SK-N-SH treated with all-trans-retinoic acid at 6 μM for 48 hours (cell line): ENCODE results near the gene SNAPC3.
A peak's percentile ranks its signal among the peaks of the same experiment; 100 is the strongest.

Experiments
- ATAC-seq: fragments of 200-7000 bp; cut with Tn5 transposase; 3 replicates; pipeline ENCODE4 v1.9.1; 2020; ENCODE audit warnings: mild to moderate bottlenecking, moderate library complexity
- OSR1 ChIP-seq: fragments of 250-450 bp; sonication (Bioruptor Pico); IDR thresholded peaks from 2 replicates; pipeline ENCODE4 v1.8.0; 2022; ENCODE audit warnings: moderate library complexity, mild to moderate bottlenecking, inconsistent platforms
- PATZ1 ChIP-seq: fragments of 250-450 bp; sonication (Bioruptor Pico); IDR thresholded peaks from 2 replicates; pipeline ENCODE4 v1.8.0; 2020; ENCODE audit warnings: mild to moderate bottlenecking, moderate library complexity, borderline replicate concordance
- TCF4 ChIP-seq: fragments of 250-450 bp; sonication (Bioruptor Pico); IDR thresholded peaks from 2 replicates; pipeline ENCODE4 v1.8.0; 2021; ENCODE audit warnings: mild to moderate bottlenecking, moderate library complexity, borderline replicate concordance
- TSHZ2 ChIP-seq: fragments of 250-450 bp; sonication (Bioruptor Pico); IDR thresholded peaks from 2 replicates; pipeline ENCODE4 v1.5.0; 2020; ENCODE audit warnings: mild to moderate bottlenecking, moderate library complexity
- ZC3H10 ChIP-seq: fragments of 250-450 bp; sonication (Bioruptor Pico); IDR thresholded peaks from 2 replicates; pipeline ENCODE4 v1.5.1; 2021; ENCODE audit warnings: mild to moderate bottlenecking, moderate library complexity
- ZFP3 ChIP-seq: fragments of 250-450 bp; sonication (Bioruptor Pico); IDR thresholded peaks from 2 replicates; pipeline ENCODE4 v1.5.0; 2020; ENCODE audit warnings: mild to moderate bottlenecking, moderate library complexity
- TF ChIP-seq, protein P1 (sequence below): fragments of 250-450 bp; sonication (Bioruptor Pico); IDR thresholded peaks from 2 replicates; pipeline ENCODE4 v1.5.1; 2021; ENCODE audit warnings: mild to moderate bottlenecking, moderate library complexity
- TF ChIP-seq, protein P2 (sequence below): fragments of 250-450 bp; sonication (Bioruptor Pico); IDR thresholded peaks from 2 replicates; pipeline ENCODE4 v1.8.0; 2021; ENCODE audit warnings: low read depth, mild to moderate bottlenecking, moderate library complexity, borderline replicate concordance

SNAPC3 gene

GRCh38 chr9:15501803-15502202, 79.1 kb downstream of the SNAPC3 start (continued):
- TF ChIP-seq TSHZ2 (no peak), ZFP3 (no peak)
- TF ChIP-seq, protein P1, sequence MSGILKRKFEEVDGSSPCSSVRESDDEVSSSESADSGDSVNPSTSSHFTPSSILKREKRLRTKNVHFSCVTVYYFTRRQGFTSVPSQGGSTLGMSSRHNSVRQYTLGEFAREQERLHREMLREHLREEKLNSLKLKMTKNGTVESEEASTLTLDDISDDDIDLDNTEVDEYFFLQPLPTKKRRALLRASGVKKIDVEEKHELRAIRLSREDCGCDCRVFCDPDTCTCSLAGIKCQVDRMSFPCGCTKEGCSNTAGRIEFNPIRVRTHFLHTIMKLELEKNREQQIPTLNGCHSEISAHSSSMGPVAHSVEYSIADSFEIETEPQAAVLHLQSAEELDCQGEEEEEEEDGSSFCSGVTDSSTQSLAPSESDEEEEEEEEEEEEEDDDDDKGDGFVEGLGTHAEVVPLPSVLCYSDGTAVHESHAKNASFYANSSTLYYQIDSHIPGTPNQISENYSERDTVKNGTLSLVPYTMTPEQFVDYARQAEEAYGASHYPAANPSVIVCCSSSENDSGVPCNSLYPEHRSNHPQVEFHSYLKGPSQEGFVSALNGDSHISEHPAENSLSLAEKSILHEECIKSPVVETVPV (CRISPR knock-in tag): no peak
- TF ChIP-seq, all 23 proteins: peak for 0

- ATAC-seq: no peak
- no peak for TF ChIP-seq PATZ1
- no peak for TF ChIP-seq OSR1 (CRISPR knock-in tag)
- TF ChIP-seq, all 23 proteins: peak for 0
Measured at GRCh38 chr9:15505921-15506320, 83.2 kb downstream of the SNAPC3 start.

DNA sequence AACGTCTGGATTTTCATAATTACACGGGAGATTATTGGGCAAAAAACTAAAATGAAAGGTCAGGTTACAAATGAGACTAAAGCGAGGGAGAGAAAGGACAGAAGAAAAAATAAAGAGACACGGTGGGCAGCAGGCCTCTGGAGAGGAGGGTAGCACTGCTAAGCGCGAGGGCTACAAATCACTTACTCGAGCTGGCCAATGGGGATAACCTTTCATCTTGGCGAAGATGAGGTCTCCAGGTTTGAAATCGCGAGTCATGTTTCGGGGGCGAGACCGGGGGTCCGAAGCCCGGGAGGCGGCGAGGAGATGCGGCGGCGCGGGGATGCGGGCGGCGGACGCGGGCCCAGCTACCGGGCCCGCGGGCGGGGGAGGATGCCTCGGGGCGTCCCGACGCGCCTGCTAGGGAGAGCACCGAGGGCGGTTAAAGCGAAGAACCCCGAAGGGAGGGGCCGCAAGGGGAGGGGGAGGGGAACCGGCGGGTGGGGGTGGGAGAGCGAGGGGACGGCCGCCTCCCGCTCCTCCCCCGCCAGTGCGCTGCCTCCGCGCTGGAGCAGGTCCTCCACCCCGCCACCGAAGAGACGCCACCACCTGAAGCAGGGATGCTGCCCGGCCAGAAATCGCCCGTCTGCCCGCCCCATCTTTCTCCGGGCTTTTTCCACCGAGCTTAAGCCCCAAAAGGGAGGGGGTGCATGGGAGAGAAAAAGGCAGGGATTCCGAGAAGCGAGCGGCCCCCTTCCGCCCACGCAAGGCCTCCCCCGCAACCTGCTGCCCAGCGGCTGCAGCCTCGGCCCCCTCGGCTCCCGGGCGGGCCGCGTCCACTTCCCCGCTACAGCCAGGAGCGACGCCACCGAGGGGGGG, 87.5 kb downstream of the SNAPC3 start:
- no peak for TF ChIP-seq OSR1 (CRISPR knock-in tag)
- no peak for TF ChIP-seq ZC3H10 (CRISPR knock-in tag)
- ATAC-seq: peak; percentile 64

DNA sequence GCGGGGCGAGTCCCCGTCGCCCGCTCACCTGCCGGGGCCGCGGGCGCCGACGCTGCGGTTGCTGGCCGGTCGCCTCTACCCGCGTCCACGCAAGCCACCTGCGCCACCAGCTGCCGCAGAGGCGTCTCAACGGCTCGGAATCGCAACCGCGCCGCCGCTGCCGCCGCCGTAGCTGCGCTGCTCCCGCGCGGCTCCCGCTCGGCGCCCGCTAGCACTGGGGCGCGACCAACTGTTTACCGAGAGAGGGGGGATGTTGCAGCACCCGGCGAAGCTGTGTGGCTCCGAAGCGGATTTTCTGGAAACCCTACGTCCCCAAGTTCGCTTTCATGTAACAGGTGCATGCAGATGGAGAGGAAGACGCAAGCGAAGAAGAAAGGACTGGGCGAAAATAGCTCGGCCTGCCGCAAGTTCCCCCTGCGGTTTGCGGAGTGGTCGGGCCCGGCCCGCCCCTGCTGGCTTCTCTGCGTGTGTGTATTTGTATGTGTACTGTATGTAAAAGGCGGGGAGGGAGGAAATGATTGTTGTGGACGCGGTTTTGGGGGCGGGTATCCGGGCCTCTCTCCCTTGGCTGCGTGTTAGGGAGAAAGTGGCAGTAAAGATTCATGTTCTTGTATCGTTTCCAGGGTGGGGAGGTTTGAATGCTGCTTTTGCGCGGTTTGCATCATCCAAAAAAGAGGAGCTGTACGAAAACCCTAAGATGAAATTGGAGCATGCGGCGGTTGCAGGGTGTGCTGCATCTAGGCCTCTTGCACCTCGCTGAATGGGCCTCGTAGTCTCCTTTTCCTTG, 88.3 kb downstream of the SNAPC3 start, which contains the start of gene PSIP1:
TSS of gene PSIP1 (minus strand) at position 182 of the 787 bp plus-strand sequence. CDS start 782 bp downstream, outside the sequence.
- TF ChIP-seq TCF4 (CRISPR knock-in tag) (no peak), OSR1 (CRISPR knock-in tag) (no peak)
- TF ChIP-seq, protein P2, sequence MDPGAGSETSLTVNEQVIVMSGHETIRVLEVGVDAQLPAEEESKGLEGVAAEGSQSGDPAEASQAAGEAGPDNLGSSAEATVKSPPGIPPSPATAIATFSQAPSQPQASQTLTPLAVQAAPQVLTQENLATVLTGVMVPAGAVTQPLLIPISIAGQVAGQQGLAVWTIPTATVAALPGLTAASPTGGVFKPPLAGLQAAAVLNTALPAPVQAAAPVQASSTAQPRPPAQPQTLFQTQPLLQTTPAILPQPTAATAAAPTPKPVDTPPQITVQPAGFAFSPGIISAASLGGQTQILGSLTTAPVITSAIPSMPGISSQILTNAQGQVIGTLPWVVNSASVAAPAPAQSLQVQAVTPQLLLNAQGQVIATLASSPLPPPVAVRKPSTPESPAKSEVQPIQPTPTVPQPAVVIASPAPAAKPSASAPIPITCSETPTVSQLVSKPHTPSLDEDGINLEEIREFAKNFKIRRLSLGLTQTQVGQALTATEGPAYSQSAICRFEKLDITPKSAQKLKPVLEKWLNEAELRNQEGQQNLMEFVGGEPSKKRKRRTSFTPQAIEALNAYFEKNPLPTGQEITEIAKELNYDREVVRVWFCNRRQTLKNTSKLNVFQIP (CRISPR knock-in tag): no peak
- peak; percentile 87 for ATAC-seq
